Activated naive CD4-positive, alpha-beta T cell treated with anti-CD3 and anti-CD28 coated beads, Interleukin-2, amount 50 U/mL, for 16 hours (primary cell): ENCODE measurements around the gene SFMBT1.

Experiments
- DNase-seq: peaks from one replicate; pipeline ENCODE4 v3.0.0-alpha.2; 2020

The SFMBT1 gene

DNA sequence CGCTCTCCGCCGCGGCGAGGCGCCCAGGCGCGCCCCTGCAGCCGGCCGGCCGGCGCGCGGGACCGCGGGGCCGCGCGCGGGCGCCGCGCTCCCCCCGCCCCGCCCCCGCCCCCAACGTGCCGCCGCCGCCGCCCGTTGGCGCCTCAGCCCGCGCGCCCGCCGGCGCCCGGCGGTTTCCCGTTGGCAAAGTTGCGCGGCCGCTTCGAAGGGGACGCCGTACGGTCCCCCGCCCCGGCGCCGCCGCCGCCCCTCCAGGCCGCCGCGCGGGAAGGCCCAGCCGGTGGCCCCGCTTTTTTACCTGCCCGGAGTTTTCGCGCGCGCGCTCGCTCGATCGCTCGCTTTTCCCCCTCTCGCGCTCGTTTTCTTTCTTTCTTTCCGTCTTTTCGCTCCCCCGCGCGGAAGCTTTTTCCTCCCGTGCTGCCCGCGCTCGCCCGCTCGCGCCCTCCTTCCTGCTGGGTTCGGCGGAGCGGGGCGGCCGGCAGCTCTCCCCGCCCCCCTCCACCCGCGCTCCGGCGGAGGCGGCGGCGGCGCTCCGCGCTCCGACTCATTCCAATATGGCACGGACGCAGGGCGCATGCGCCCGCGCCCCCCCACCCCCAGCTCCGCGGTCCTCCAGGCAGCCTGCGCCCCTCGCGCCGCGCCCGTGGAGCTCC is at the start of gene SFMBT1:
Gene SFMBT1 (minus strand): TSS at position 556 of the 653 bp plus-strand sequence. CDS start 76,945 bp downstream, outside the sequence.
- peak; percentile 79 for DNase-seq

DNA sequence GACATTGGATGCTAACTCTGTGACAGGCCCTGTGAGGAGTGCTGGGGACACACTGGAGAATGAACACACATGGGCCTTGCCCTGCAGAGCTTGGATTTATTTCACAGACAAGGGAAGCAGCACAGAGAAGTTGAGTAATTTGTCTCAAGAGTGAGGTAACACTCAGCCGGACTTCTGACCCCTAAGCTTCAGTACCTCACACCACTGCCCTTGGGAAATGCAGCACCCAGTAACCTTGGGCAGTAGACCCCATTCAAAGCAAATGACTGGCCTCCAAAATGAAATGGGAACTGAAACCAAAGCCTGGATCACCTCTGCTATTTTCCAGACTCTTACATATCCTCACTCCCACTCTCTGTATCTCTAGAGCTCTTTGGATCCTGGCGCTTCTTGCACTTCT is 47.1 kb upstream of the SFMBT1 start:
- no peak for DNase-seq

GRCh38 chr3:53092216-53092615 is 46.3 kb upstream of the SFMBT1 start:
- DNase-seq = no peak

DNA sequence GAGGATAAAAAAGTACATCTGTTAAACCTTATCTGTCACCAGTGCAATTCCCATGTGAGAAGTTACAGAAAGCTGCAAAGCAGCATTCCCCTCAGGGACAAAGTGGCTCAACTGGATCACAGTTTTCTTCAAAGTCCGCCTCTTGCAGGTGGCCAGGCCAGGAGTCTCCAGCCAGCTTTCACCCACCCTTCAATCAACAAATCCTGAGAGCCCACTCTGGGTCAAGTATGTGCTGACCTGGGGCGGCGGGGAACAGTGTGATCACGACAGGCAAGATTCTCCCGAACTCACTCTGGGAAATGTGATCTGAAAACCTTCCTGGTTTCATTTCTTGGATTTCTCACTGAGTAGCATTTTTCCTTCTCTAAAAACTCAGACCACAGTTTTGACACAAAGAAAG is 45.1 kb upstream of the SFMBT1 start:
- DNase-seq = no peak

DNA sequence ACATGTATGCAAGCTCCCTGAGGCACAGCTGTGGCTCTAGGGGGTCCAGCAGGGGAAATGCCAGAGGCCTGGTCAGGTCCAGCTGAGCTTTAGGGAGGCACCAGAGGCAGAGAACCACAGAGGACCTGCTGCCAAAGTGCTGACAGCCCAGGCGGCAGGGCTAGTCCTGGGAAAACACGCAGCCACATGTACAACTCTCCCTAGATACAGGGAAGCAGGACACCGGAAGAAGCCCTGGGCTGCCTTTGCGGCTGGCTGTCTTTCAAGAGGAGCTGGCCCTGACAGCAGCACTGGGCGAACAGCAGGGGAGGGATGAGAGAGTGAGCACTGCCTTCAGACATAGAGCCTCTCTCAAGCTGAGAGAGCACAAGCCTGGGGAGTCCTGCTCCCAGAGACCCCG is 43.6 kb upstream of the SFMBT1 start:
- no peak for DNase-seq

DNA sequence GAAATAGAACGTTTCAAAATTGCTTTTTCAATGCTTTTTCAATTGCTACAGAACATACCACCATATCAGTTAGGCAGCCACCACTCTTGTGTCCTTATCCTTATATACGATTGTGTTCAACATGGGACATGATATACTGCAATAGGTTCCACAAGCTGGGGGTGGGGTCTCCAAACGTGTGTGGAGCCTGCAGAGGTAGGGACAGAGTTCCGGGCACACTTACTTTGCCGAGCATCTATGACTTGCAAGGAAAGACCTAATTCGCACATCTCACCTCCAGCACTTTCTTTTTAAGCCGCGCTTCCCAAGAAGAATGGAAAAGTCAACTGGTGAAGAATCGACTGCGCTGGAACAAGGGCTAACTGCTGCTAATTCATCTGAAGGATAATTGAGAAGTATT is 39.6 kb upstream of the SFMBT1 start:
- DNase-seq = no peak

DNA sequence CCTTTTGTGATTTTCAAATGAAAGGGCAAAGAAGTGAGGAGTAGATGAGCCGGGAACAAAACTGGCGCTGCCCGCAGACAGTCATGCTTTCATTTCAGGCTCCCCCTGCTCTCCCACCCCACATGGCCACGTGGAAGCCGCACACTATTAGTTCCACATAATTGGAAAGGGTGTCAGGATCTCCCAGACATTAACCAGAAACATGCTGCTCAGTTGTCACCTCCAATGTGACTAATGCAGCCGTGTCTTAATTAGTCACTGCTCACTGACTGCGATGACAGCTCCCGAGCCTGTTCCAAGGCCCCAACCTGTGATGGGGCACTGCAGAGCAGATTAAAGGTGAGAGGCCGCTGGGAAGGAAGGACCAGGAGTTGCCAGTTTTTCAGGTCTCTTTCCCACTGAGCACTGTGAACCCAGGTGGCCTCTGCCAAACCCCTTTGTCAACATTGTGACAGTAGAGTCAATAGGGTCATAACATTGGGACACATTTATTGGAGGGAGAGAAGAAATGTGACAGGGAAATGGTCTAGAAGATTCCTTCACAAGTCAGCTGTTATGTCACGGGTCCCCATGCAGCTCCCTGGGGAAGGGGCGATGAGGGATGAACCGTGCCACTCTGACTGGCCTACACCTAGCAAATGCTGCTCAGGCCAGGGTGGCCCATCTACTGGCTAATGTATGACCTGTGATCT is 38.6 kb upstream of the SFMBT1 start:
- no peak for DNase-seq

DNA sequence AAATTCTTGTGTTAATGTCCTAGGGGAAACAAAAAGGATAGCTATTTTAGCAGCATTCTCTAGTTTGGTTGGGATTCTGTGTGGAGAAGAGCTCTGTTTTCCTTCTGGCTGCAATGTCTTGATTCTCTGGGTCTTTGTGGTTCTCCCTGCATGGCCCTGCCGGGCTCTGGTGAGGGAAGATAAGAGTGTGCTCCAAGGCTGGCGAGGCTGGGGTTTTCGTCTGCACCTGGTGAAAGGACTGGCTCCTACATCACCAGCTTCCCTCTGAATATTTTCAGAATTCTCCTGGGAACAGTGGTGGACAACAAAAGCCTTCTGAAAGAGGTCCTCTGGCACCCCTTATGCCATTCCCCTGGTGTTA is 38.1 kb upstream of the SFMBT1 start:
- no peak for DNase-seq

GRCh38 chr3:53083521-53083920 is 37.6 kb upstream of the SFMBT1 start:
- DNase-seq = no peak

- no peak for DNase-seq
Observed at GRCh38 chr3:53082736-53083135, 36.9 kb upstream of the SFMBT1 start.

- DNase-seq = no peak
Observed at GRCh38 chr3:53081318-53081717, 35.4 kb upstream of the SFMBT1 start.

DNA sequence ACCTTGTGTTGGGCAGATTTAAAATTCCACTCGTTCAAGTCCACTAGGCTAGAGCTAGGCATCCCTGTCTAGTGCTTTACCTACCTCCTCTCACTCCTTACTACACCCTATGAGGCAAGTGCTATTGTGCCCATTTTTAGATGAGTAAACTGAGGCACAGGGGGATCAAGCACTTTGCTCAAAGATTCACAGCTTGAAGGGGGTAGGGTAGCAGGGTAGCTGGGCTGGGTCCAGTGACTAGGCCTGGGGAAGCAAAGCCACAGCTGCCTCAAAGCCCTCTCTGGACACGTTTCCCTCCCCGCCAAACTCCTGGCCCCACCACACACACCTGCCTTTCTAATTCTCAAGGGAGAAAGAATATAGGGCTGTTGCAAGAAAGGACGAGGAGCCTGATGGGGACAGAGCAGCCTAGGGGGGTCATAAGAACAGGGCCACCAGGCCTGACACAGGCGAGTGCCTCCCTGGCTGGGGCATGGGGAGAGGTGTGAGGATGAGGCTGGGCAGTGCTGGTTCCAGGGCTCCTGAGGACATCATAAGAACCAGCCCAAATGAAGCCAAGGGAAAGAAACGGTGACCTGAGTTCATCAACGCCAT is 34.8 kb upstream of the SFMBT1 start:
- DNase-seq = no peak

GRCh38 chr3:53079791-53080555 is 34.1 kb upstream of the SFMBT1 start:
- DNase-seq = no peak

DNA sequence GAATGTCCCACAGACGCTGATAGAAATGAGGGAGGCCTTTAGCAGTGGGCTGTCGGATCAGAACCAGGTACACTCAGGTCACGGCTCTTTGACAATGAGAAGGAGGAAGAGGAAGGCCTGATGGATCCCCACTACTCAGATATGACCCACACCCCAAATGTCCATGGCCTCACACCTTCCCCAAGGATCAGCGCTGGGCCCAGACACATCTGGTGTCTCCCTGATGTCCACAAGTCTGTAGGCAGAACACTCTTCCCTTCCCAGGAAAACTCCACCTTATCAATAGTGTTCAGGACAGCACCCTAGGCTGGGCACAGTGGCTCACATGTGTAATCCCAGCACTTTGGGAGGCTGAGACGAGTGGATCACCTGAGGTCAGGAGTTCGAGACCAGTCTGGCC is 33.3 kb upstream of the SFMBT1 start:
- DNase-seq = no peak

DNA sequence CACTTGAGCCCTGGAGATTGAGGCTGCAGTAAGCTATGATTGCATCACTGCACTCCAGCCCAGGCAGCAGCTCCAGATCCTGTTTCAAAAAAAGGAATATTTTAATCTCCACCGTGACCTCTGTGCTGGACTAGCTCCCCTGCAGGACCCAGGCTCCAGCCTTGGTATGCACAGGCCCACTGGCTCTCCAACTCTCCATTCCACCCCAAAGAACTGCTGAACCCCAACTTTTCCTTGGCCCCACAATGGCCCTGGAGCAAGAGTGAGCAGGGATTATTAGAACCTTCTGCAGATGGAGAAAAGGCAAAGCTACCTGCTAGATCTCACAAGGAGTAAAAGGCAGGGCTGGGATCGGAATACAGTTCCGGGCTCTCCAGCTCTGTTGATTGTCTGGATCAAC is 32.8 kb upstream of the SFMBT1 start:
- no peak for DNase-seq

DNA sequence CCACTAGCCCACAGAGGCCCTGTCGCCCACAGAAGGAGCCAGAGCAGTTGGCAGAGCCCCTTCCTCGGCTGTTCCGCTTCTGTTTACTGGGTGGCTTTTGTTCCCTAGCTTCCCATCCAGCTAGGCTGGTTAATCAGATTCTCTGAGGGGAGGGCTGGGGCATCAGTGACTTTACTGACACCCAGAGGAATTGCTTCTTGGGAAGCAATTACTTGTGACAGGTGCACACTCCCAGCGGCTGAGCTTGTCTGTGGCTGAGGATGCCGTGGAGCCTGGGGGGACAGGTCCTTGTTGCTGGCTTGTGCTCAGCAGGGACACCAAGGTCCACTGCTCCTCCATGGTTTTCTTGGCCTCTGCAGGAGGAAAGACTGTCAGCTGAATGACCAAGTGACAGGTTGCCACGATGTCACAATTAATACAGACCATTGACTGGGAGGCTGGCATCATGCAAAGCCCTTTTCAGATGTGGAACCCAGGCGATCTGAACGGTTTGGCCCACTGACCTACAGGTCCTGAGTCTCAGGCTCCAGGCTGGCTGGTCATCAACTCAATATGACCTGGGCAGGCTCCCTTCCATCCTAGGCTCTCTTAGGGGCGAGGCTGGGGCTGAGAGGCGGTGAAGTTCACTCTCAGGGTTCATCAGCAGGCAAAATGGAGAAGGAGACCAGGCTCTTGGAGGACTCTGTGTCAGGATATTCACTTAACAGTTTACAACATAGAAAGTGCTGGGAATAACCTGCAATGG is 31.8 kb upstream of the SFMBT1 start:
- no peak for DNase-seq

DNA sequence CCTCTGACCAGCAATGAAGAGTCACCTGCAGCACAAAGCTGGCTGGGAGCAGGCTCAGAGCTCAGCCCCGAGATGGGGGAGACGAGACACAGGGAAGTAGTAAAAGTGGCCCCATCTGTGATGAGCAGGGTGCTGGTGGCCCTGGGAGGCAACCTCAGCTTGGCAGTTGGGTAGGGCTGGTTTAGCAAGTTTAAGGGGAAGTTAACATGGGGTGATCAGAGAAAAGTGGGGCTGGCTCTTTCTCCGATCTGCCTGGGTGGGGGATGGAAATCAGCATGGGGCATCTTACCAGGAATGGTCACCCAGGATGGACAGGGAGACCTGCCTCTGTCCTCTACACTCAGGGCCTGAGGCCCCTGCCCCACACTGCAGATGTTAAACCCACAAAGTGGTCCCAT is 29.9 kb upstream of the SFMBT1 start:
- no peak for DNase-seq

DNA sequence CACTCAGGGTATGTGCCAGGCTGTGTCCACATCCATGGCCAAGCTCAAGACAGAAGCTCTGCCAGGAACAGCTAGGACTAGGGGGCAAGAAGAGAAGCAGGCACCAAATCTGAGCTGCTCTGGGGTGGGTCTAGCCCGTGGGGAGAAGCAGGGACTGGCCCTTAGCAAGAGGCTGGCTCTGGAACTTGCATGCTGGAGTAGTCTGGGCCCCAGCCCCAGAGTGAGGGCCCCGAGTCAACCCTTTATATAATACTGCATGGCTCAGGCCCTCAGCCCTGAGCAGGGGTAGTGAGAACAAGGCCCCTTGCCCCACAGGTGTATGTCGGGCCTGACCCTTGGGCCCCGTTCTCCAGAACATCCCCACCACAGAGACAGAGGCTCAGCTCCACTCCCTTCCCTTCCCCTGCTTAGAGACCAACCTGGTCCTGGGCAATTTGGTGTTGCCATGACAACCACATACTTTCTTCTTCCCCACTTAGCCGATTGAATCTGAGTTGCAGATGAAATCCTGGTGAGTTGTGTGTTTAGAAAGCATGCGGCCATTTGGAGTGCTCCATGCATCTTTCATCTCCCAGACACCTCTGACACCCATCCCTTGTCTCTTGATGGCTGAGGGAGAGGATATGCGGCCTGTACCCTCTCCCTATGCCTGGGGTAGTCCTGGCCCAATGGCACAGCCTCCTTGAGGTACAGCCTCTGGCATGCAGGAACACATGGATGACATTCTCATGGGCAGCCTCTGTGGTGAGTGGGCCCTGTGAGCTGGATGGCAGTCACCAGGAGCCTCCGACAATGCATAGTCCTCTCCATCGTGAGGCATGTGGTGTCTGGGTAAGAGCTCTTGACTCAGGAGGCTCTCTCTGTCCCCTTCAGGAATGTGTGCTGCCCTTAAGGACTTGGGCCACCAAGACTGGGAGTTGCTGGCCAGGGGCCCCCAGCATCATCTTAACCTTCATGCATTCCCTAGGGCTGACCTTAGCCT is 29.2 kb upstream of the SFMBT1 start:
- DNase-seq = no peak

GRCh38 chr3:53074366-53074696 is 28.5 kb upstream of the SFMBT1 start:
- no peak for DNase-seq

DNA sequence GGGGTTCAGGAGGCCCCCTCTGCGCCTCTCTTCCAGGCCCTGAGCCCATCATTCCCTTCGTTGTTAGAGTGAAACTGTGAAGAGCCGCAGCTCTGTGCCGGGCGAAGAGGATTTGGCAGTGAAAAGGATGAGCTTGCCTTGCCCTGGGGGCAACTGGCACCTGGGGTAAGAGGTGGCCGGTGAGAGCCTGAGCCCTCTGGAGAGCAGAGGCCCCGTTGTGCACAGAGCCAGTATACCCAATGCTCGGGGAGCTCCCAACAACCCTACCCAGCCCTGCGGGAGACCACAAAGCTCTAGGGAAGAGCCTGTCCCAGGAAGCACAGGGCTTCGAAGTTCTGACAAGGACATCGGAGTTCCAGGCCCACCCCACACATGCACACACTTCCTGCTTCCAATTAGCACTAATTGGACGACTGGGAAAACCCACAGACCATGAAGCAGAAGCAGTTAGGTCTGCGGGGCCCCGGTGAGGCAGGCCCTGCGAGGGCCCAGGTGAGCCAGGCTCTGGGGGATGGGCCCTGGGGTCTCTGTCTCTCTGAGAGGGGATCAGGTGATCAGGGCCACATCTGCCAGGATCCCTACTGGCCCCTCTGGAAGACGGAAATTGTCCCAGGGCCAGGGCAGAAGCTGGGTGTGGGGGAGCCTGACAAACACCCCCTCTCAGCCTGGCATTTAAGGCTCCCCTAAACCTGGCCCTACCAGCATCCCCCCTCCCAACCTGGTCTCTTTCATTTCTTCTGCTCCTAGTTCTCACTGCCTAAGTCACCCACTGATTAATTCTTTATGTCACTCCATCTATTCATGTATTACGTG is 27.9 kb upstream of the SFMBT1 start:
- no peak for DNase-seq
